Transverse colon (tissue), 4 donors: ENCODE data around the gene RALGPS1. TPM values are rescaled to one million over a fixed set of nuclear protein-coding genes. Genes with fewer than 3 reads are reported as not detected.
A peak's percentile ranks its signal among the peaks of the same experiment; 100 is the strongest.

Source experiments
- DNase-seq: peaks from one replicate; pipeline ENCODE4 v3.0.0-alpha.2; 2019
- H3K27ac ChIP-seq, 4 donors: fragments of 200-600 bp; sonication (generic); 2 replicates each; pipeline ENCODE4 v1.5.1; 2016 to 2018; ENCODE audit warnings: inconsistent platforms in 4 of 4
- H3K27me3 ChIP-seq: fragments of 200-600 bp; sonication (generic); 2 replicates; pipeline ENCODE4 v1.5.1; 2017; ENCODE audit warnings: inconsistent platforms
- H3K36me3 ChIP-seq, 4 donors: fragments of 200-600 bp; sonication (generic); 2 replicates each; pipeline ENCODE4 v1.5.1; 2017 to 2019; ENCODE audit warnings: inconsistent platforms in 4 of 4
- H3K4me1 ChIP-seq, 4 donors: fragments of 200-600 bp; sonication (generic); 2 replicates each; pipeline ENCODE4 v1.5.1; 2017 to 2020; ENCODE audit warnings: inconsistent platforms in 4 of 4
- H3K4me3 ChIP-seq, 4 donors: fragments of 200-600 bp; sonication (generic); 1 replicate in 1 of 4; 2 replicates in 3 of 4; pipeline versions ENCODE4 v1.5.1 to v1.6.1; 2017 to 2019; ENCODE audit warnings: inconsistent platforms in 4 of 4
- H3K9me3 ChIP-seq, 2 donors: fragments of 200-600 bp; sonication (generic); 2 replicates each; pipeline ENCODE4 v1.5.1; 2017 to 2019; ENCODE audit warnings: inconsistent platforms in 2 of 2
- CTCF ChIP-seq, 5 experiments: fragments of 200-600 bp in 3 of 5; fragments of 450-650 bp in 2 of 5; sonication (generic) in 3 of 5; IDR thresholded peaks; 1 replicate in 2 of 5; 2 replicates in 3 of 5; pipeline ENCODE4 v1.5.1; 2016 to 2017; ENCODE audit warnings: antibody characterized with exemption in 5 of 5, inconsistent platforms in 3 of 5, mild to moderate bottlenecking in 2 of 5, moderate library complexity in 1 of 5
- EP300 ChIP-seq: sonication (generic); formaldehyde crosslinking; IDR thresholded peaks from one replicate; pipeline ENCODE4 v1.6.1; 2017; ENCODE audit warnings: antibody characterized with exemption, low read depth
- POLR2A ChIP-seq: fragments of 450-650 bp; IDR thresholded peaks from one replicate; pipeline ENCODE4 v1.6.1; 2016; ENCODE audit warnings: antibody characterized with exemption, mild to moderate bottlenecking, moderate library complexity
- POLR2AphosphoS5 ChIP-seq, 3 donors: sonication (generic); formaldehyde crosslinking; IDR thresholded peaks; one replicate each; pipeline ENCODE4 v1.6.1; 2016; ENCODE audit warnings: antibody characterized with exemption in 3 of 3
- WGBS, 2 donors: methylation state at CpG; one replicate each; pipeline ENCODE4 v1.1.5; 2018; ENCODE audit warnings: low coverage in 1 of 2; 5-methylcytosine and 5-hydroxymethylcytosine counted together
- in situ Hi-C, 4 donors: fragments of 200-750 bp; cut with MboI; loops; one replicate each; pipeline versions ENCODE4 v1.15.0 to v1.15.1; 2017; ENCODE audit warnings: low sequenced_read_pairs in 3 of 4, low pct_ligation_motif_present in 1 of 4, low pct_unique_long_range_greater_than_20kb in 1 of 4
- intact Hi-C: fragments of 100-400 bp; cut with DNase I; formaldehyde crosslinking; loops from one replicate; pipeline ENCODE4 v1.15.1; 2023; ENCODE audit warnings: low total_unique reads
- total RNA-seq, 4 donors: library from RNA; depleted of rRNA; stranded (reverse); fragments of >200 nt; gene quantifications; one replicate each; pipeline ENCODE4 v1.1.0, GENCODE V29; 2016

The RALGPS1 gene
- total RNA-seq, 4 donors from 2014 or later = 46.0 to 119 (median 87.6) TPM

GRCh38 chr9:127053057-127053821 is 138.7 kb downstream of the RALGPS1 start:
- TF ChIP-seq CTCF (IDR thresholded peaks at IDR 0.05) (no peak), EP300 (no peak), POLR2A (no peak), POLR2AphosphoS5 (IDR thresholded peaks at IDR 0.05) (no peak)
- intact Hi-C loops (no loop called here), in situ Hi-C loops (no loop called here)
- WGBS, 2 donors = 73 to 91% methylated on average over 5 to 14 of the region's 14 CpGs
- no peak for DNase-seq
- Histone ChIP-seq H3K9me3 (no peaks in the 10 kb centered on the region), H3K4me1 (peaks cover 2 to 29% (median 11%) of the 10 kb centered on the region in 4 donors), H3K27me3 (no peaks in the 10 kb centered on the region), H3K36me3 (no peaks in the 10 kb centered on the region), H3K4me3 (no peak overlapping the region), H3K27ac (peak overlapping the region; percentile 27 to 61 (median 44))

- 76% methylated on average over 5 of the region's 5 CpGs; no CpG with 5 or more reads in 1 of the 2 donors for whole genome bisulfite sequencing, 2 donors
- Histone ChIP-seq H3K27ac (peak overlapping the region; percentile 27 to 61 (median 44)), H3K36me3 (no peaks in the 10 kb centered on the region)
Measured at GRCh38 chr9:127053960-127054359, 139.4 kb downstream of the RALGPS1 start.

GRCh38 chr9:127055745-127056402 is 141.3 kb downstream of the RALGPS1 start:
- in situ Hi-C loops (no loop called here), intact Hi-C loops (no loop called here)
- H3K27ac ChIP-seq = no peak overlapping the region
- no peak overlapping the region for H3K4me3 ChIP-seq
- no peaks in the 10 kb centered on the region for H3K27me3 ChIP-seq
- H3K4me1 ChIP-seq = peaks cover 0 to 25% (median 5%) of the 10 kb centered on the region in 4 donors
- DNase-seq = no peak
- no peaks in the 10 kb centered on the region for H3K36me3 ChIP-seq
- no peak for TF ChIP-seq POLR2A
- no peak for TF ChIP-seq POLR2AphosphoS5 (IDR thresholded peaks at IDR 0.05)
- no peak for TF ChIP-seq EP300
- TF ChIP-seq CTCF (IDR thresholded peaks at IDR 0.05) = no peak
- no peaks in the 10 kb centered on the region for H3K9me3 ChIP-seq

More at GRCh38 chr9:127053960-127054359, 139.4 kb downstream of the RALGPS1 start:
- TF ChIP-seq POLR2A (no peak), EP300 (no peak), POLR2AphosphoS5 (IDR thresholded peaks at IDR 0.05) (no peak), CTCF (IDR thresholded peaks at IDR 0.05) (no peak)
- Histone ChIP-seq H3K4me3 (no peak overlapping the region), H3K9me3 (no peaks in the 10 kb centered on the region), H3K27me3 (no peaks in the 10 kb centered on the region), H3K4me1 (peaks cover 0 to 22% (median 6%) of the 10 kb centered on the region in 4 donors)
- DNase-seq = no peak
- in situ Hi-C loops (no loop called here), intact Hi-C loops (no loop called here)

- in situ Hi-C loops = no loop called here
- 95 to 100% methylated on average over 2 to 3 of the region's 3 CpGs for WGBS, 2 donors
- H3K4me3 ChIP-seq = no peak overlapping the region
- peaks cover 0 to 25% (median 5%) of the 10 kb centered on the region in 4 donors for H3K4me1 ChIP-seq
- H3K36me3 ChIP-seq = no peaks in the 10 kb centered on the region
- no peaks in the 10 kb centered on the region for H3K27me3 ChIP-seq
- H3K27ac ChIP-seq = no peak overlapping the region
- H3K9me3 ChIP-seq = no peaks in the 10 kb centered on the region
- intact Hi-C loops = no loop called here
- DNase-seq = no peak
- TF ChIP-seq POLR2A (no peak), CTCF (IDR thresholded peaks at IDR 0.05) (no peak), EP300 (no peak), POLR2AphosphoS5 (IDR thresholded peaks at IDR 0.05) (no peak)
Measured at GRCh38 chr9:127056446-127056845, 141.9 kb downstream of the RALGPS1 start.
